Measurements from ENCODE around the gene C11orf98.
"Not testable (repeated sequence)": the region's sequence is repeated elsewhere in the genome, so short reads cannot be mapped to it uniquely, and the experiment has no call there.

The C11orf98 gene

DNA sequence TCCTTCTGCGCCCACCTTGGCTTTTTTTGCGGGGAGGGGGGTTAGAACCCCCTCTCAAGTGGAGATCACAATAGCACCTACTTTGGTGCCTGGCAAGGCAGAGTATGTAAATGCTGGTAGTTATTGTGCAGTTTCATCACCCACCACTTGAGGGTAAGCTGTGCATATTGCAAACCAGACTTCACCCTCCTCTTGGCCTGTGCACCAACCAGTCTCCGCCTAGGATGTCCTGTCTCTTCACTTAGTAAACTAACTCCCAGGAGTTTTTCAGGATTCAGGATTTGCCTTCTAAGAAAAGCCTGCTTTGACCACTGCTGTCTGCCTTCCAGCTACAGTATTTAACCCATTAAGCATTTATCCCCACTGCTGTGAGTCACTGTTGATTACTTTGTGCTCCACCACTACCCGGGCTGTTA lies 15.8 kb upstream of the C11orf98 start:
- DNase-seq = peak; percentile 81

DNA sequence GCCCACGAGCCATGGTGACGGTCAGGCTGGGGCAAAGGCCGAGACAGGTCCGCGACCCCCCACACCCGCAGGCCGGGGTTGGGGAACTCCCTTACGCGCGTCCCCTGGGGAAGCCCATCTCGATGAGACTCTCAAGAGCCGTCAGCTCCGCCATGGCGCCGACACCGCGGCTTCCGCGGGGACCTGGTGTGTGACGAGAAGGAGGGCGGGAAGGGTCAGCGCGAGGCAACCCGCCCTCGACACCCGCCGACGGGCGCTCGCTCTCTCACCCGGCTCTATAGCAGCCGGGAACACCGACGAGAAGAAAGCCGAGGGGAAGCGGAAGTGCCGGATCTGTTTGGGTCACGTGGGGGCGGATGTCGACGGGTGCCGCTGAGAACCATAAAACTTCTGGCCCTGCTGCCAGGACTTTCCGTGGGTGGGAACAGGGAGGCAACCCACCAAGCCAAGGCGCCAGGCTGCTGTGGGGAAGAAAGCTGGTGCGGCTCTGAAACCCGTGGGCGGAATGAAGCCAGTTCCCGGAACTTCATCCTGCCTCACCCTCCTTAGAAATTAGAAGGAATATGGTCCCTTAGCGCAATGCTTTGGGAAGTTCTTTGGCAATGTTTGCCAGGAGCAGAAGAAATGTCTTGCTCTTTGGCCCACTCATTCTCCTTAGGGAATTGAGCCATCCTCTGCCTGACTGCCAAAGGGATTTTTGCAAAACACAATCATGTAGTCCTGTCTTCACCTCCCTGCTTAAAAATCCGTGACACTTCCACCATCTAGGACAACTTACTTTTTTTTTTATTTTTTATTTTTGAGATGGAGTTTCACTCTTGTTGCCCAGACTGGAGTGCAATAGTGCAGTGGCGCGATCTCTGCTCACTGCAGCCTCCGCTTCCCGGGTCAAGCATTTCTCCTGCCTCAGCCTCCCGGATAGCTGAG lies 14.0 kb upstream of the C11orf98 start, which contains the start of gene UBXN1:
Gene UBXN1, minus strand, starts transcription at position 304 of the 927 bp plus-strand sequence. Its CDS starts 150 bp downstream, at position 154.
- peak; percentile 94 for DNase-seq

DNA sequence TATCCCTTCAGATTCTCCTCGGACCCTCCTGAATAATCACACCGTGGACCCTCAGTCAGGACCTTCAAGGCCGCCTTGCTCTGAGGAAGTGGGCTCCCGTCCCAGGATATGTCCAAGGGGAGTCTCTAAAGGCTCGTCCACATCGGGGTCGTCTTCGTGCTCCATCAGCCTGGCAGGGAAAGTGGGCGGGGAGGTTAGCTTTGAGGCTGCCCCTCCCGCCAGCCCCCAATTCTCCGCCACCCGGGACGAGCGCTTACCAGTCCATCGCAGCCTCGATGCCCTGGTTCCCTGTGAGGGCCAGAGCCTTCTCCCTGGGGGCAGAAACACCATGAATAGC lies 13.4 kb upstream of the C11orf98 start:
- no peak for DNase-seq

- no peak for DNase-seq
These were observed 12.7 kb upstream of the C11orf98 start for GRCh38 chr11:62677714-62678113.

- no peak for DNase-seq
These were observed 12.1 kb upstream of the C11orf98 start for GRCh38 chr11:62677156-62677555.

DNA sequence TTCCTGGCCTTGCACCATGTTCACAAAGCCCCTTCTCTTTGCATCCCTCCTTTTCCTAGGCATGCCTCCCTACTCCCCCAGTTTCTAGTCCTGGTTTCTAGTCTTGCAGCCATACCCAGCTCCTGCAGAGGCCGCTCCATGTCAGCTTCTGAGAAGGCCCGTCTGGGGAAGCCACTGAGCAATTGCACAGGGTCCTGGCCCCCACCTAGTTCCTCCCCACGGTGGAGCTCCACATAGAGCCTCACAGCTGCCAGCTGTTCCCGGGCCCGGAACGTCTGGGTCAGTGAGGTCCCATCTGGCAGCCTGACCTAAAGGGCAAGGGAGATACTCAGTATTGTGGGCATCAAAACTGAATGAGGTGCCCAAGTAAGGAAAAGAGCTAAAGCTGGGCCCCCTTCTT lies 11.7 kb upstream of the C11orf98 start:
- DNase-seq = no peak

GRCh38 chr11:62675415-62675814 lies 10.4 kb upstream of the C11orf98 start:
- not testable (repeated sequence) for DNase-seq

DNA sequence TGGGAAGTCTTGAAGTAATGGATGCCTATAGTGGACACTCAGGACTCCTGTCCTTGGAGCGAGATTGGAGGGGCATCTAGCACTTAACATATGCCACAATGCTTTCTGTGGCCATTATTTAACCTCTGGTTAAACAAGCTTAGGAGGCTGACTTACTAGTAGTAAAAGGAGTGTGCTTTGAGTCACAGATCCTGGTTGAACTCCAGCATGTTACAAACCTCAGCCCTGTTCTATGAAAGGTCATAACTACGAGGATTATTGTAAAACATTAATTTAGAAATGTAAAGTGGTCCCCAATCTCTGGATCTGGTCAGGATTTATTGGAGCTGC lies 8.2 kb upstream of the C11orf98 start:
- no peak for DNase-seq

DNA sequence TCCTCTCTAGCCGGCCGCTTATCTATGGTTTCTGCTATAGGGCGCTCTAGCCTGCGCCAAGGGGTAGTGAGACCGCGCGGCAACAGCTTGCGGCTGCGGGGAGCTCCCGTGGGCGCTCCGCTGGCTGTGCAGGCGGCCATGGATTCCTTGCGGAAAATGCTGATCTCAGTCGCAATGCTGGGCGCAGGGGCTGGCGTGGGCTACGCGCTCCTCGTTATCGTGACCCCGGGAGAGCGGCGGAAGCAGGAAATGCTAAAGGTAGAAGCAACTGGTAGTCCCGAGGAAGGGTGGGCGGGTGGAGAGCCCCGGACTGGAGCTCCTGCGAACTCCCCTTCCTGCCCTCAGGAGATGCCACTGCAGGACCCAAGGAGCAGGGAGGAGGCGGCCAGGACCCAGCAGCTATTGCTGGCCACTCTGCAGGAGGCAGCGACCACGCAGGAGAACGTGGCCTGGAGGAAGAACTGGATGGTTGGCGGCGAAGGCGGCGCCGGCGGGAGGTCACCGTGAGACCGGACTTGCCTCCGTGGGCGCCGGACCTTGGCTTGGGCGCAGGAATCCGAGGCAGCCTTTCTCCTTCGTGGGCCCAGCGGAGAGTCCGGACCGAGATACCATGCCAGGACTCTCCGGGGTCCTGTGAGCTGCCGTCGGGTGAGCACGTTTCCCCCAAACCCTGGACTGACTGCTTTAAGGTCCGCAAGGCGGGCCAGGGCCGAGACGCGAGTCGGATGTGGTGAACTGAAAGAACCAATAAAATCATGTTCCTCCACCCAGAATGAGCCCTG lies 6.8 kb upstream of the C11orf98 start, which contains the start of the genes LBHD1 and UQCC3:
Gene LBHD1, minus strand, starts transcription at position 660 of the 782 bp plus-strand sequence. CDS start 2,236 bp downstream, outside the sequence.
Gene UQCC3, plus strand, starts transcription at position 66 of the 782 bp plus-strand sequence. Its CDS starts 73 bp downstream, at position 139.
- DNase-seq = peak; percentile 86

DNA sequence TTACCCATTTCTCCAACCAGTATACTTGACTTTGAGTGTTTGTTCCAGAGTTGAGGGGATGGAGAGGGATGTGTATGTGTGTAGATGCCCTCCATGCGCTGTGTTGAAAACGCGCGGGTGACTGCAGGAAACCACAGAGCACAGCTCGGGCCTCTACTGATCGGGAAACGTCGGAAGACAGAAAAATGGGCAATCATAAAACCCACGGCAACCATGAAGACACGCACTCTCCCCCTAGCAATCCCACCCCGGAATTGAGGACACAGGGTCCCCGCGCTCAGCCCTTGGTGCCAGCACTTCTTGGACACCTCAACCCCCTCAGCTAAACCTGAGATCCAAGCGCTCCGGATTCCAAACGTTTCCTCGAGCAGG lies 6.2 kb upstream of the C11orf98 start:
- DNase-seq = no peak

DNA sequence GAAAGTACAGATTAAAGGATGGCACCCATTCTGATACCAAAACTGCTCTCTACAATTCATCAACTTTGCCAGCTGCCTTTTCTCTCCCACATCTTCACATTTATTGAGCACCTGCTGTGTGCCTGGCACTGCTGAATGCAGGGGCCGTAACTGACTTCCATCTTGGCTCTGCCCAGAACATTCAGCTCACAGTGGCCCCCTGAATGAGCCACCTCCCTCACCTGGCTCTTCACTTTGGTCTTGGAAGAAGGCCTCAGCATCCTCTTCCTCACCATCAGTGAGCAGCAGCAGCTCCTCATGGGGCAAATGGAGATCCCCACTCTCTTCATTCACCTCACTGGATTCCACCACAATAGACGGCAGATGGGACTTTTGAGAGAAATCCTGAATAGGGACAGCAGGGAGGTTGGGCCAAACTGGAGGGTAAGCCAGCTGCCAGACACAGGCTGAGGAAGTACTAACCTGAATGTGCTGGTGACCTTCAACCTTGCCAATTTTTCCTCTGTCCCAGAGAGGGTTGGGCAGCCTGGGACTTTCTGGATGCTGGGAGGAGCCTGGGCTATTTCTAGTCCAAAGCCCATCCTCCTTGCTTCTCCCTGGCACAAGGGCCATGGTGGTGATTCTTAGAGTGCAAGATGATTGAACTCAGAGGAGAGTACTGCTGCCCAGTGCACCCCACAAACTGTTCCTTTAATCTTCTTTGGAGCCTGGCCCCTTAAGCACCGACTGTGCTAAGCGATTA lies 4.6 kb upstream of the C11orf98 start:
- no peak for DNase-seq

DNA sequence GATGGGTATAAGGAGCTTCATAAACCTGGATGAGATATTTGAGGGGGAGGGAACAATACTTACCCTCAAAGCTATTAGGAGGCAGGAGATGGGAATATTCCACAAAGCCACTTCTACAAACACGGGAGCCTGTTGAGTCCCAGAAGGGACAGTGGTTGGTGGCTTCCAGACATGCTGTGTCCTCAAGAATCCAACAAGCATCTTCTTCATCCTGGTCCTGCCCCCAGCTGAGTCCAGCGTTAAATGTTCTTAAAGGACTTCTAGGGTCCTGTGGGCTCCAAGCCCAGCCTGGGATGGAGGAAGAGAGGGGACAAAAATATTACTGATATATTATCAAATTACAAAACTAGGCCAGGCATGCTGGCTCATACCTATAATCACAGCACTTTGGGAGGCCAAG lies 2.5 kb upstream of the C11orf98 start:
- DNase-seq = no peak

DNA sequence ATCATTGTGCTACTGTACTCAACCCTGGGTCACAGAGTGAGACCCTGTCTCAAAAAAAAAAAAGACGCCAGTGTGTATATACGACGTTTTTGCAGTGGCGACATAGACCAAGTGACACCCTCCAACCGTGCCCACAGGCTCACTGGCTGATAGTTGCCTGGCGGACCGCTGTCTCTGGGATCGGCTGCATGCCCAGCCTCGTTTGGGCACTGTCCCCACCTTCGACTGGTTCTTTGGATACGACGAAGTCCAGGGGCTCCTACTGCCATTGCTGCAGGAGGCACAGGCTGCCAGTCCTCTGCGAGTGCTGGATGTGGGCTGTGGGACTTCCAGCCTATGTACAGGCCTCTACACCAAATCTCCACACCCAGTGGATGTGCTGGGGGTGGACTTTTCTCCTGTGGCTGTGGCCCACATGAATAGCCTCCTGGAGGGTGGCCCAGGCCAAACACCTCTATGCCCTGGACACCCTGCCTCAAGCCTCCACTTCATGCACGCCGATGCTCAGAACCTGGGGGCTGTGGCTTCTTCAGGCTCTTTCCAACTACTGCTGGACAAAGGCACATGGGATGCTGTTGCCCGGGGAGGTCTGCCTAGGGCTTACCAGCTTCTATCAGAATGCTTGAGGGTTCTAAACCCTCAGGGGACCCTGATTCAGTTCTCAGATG lies 1.4 kb upstream of the C11orf98 start:
- peak; percentile 23 for DNase-seq

DNA sequence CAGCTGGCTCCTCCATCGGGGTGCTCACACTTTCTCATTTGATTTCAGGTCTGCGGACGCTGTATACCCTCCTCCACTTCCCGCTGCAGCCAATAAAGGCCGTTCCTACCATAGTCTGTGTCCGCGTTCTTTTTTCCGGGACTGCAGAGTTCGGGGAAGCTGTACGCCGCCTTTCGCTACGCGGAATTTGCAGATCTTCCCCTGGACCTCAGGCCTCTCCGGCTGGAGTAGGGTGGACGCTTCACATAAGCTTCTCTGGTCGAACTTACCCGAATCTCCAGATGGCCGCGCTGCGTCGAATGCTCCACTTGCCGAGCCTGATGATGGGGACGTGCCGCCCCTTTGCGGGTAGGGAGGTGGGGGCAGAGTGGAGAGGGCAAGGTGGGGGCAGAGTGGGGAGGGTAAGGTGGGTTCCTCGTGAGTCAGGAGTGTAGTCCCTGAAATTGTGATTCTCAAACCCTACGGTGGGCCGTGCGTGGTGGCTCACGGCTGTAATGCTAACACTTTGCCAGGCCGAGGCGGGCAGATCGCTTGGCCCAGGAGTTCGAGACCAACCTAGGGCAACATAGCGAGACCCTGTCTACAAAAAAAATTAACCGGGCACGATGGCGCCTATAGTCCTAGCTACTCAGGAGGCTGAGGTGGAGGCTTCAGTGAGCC lies 719 bp upstream of the C11orf98 start:
- DNase-seq = peak; percentile 68

DNA sequence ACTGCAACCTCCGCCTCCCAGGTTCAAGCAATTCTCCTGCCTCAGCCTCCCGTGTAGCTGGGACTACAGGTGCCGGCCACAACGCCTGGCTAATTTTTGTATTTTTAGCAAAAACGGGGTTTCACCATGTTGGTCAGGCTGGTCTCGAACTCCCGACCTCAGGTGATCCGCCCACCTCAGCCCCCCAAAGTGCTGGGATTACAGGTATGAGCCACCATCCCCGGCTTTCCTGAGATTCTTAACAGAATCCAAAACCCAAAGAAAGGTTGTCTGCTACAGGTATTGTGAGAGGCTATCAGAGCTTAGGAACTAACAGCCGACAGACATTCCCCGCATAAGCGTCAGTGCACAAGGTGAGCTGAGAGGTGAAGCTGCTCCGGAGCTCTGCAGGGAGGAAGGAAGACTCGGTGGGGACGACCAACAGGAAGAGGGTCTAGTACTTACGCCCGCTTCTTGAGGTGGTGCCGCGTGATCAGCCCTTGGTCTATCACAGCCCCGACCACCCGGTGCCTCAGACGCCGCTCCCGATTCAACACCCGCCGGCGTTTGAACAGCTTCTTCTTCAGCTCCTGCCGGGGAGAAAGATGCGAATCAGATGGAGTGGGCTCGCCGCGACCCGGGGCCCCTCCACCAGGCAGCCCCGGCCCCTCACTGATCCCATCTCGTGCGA lies 470 bp downstream of the C11orf98 start:
- peak; percentile 81 for DNase-seq

DNA sequence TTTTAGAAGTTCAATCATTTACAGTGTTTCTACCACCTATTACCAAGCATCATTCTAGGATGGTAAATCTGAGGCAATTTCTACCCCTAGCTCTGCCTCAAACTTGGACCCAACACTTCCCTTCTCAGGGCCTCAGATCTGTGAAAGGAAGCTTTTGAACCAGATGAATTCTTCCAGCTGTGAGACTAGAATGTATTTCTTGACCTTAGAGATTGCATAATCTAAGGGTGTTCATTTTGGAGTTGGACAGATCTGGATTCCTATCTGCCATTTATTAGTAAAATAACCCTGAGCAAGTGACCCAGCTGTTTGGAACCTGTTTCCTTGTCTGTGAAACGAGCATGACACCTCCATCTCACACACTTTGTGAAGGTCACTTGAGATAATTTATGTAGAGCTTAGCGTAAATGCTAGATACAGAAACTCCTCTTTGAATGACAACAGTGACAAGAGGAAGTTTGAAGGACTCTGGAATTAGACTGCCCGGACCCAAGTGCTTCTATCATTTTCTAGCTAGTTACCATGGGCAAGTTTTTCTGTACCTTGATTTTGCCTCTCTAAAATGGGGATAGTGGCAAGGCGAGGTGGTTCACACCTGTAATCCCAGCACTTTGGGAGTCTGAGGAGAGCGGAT lies 8.1 kb downstream of the C11orf98 start:
- no peak for DNase-seq

- DNase-seq = no peak
These were observed 10.7 kb downstream of the C11orf98 start for GRCh38 chr11:62654297-62654696.

- DNase-seq = no peak
These were observed 12.6 kb downstream of the C11orf98 start for GRCh38 chr11:62652161-62653006.

DNA sequence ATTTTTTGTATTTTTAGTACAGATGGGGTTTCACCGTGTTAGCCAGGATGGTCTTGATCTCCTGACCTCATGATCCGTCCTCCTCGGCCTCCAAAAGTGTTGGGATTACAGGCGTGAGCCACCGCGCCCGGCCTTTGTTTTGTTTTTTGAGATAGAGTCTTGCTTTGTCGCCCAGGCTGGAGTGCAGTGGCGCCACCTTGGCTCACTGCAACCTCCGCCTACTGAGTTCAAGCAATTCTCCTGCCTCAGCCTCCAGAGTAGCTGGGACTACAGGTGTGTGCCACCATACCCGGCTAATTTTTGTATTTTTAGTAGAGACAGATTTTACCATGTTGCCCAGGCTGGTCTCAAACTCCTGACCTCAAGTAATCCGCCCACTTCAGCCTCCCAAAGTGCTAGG lies 14.7 kb downstream of the C11orf98 start:
- not testable (repeated sequence) for DNase-seq

DNA sequence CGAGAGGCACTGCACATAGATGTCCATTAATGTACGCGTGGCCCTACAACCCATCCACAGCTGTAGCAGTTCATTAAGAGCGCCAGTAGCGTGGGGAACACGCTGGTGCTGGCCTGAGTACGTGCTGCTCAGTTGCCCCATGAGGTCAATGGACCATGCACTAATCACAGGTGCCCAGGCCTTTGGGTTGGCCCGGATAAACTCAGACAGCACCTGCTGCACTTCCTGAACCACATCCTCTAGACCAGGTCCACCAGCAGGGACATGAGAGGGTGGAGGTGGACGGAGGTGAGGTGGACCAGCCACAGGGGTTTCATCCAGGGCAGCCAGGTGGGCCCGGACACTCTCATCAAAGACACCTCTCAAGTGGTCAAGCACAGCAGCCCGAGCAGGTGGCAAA lies 15.5 kb downstream of the C11orf98 start:
- DNase-seq = no peak
